ENCODE measurements around the gene SMIM22. TPM values are rescaled to one million over a fixed set of nuclear protein-coding genes. Genes with fewer than 3 reads are reported as not detected.

SMIM22 gene
- total and polyA plus RNA-seq, 2 donors (not counting 1 experiment from before 2014, with no cell fraction given) = not detected

- no peak for DNase-seq (ENCODE audit: low read depth in 2 of 2)
- no peaks in the 10 kb centered on the region for H3K9me3 ChIP-seq (ENCODE audit: control insufficient read depth, insufficient read depth, low read depth, low read length)
- no peaks in the 10 kb centered on the region for H3K27me3 ChIP-seq (ENCODE audit: control insufficient read depth, insufficient read depth, low read length)
- no peak overlapping the region for H2AFZ ChIP-seq (ENCODE audit: low read length)
- no peaks in the 10 kb centered on the region for H3K4me1 ChIP-seq (ENCODE audit: control insufficient read depth, extremely low read depth, insufficient read depth, low read length)
- H4K20me1 ChIP-seq (ENCODE audit: control insufficient read depth, extremely low read depth, insufficient read depth, low read length) = no peaks in the 10 kb centered on the region
- no peak overlapping the region for H3K4me2 ChIP-seq (ENCODE audit: extremely low read depth, insufficient read depth, low read length)
- peaks cover 30% of the 10 kb centered on the region for H3K36me3 ChIP-seq (ENCODE audit: control insufficient read depth, insufficient read depth, low read length)
- no peak overlapping the region for H3K4me3 ChIP-seq (replicated peaks in 1 of 4; ENCODE audit: control extremely low read depth in 1 of 4, insufficient read depth in 1 of 4, low read depth in 3 of 4, low read length in 4 of 4)
- TF ChIP-seq CTCF (conservative IDR thresholded peaks at IDR 0.05 in 1 of 2, IDR thresholded peaks at IDR 0.05 in 1 of 2; ENCODE audit: low read depth in 1 of 2, low read length in 2 of 2) (no peak), EZH2 (IDR thresholded peaks at IDR 0.05; ENCODE audit: low read length, missing control alignments) (no peak)
- no peak overlapping the region for H3K9ac ChIP-seq (ENCODE audit: insufficient read depth, low read length)
- H3K79me2 ChIP-seq (ENCODE audit: control insufficient read depth, insufficient read depth, low read length) = no peaks in the 10 kb centered on the region
- H3K27ac ChIP-seq (ENCODE audit: insufficient read depth, low read length) = no peak overlapping the region
Measured at GRCh38 chr16:4825196-4825595, 30.0 kb downstream of the SMIM22 start.

- Histone ChIP-seq H3K4me3 (replicated peaks in 1 of 4; ENCODE audit: control extremely low read depth in 1 of 4, insufficient read depth in 1 of 4, low read depth in 3 of 4, low read length in 4 of 4) (no peak overlapping the region), H3K27ac (ENCODE audit: insufficient read depth, low read length) (no peak overlapping the region), H3K9ac (ENCODE audit: insufficient read depth, low read length) (no peak overlapping the region), H2AFZ (ENCODE audit: low read length) (no peak overlapping the region), H3K9me3 (ENCODE audit: control insufficient read depth, insufficient read depth, low read depth, low read length) (no peaks in the 10 kb centered on the region), H3K79me2 (ENCODE audit: control insufficient read depth, insufficient read depth, low read length) (no peaks in the 10 kb centered on the region), H3K4me2 (ENCODE audit: extremely low read depth, insufficient read depth, low read length) (no peak overlapping the region), H3K4me1 (ENCODE audit: control insufficient read depth, extremely low read depth, insufficient read depth, low read length) (no peaks in the 10 kb centered on the region), H3K36me3 (ENCODE audit: control insufficient read depth, insufficient read depth, low read length) (peaks cover 24% of the 10 kb centered on the region), H4K20me1 (ENCODE audit: control insufficient read depth, extremely low read depth, insufficient read depth, low read length) (no peaks in the 10 kb centered on the region), H3K27me3 (ENCODE audit: control insufficient read depth, insufficient read depth, low read length) (no peaks in the 10 kb centered on the region)
- DNase-seq (ENCODE audit: low read depth in 2 of 2) = no peak
- TF ChIP-seq EZH2 (IDR thresholded peaks at IDR 0.05; ENCODE audit: low read length, missing control alignments) (no peak), CTCF (conservative IDR thresholded peaks at IDR 0.05 in 1 of 2, IDR thresholded peaks at IDR 0.05 in 1 of 2; ENCODE audit: low read depth in 1 of 2, low read length in 2 of 2) (no peak)
Measured at GRCh38 chr16:4826526-4826925, 31.4 kb downstream of the SMIM22 start.

- Histone ChIP-seq H3K9ac (ENCODE audit: insufficient read depth, low read length) (no peak overlapping the region), H3K9me3 (ENCODE audit: control insufficient read depth, insufficient read depth, low read depth, low read length) (no peaks in the 10 kb centered on the region), H3K27ac (ENCODE audit: insufficient read depth, low read length) (no peak overlapping the region), H3K4me3 (replicated peaks in 1 of 4; ENCODE audit: control extremely low read depth in 1 of 4, insufficient read depth in 1 of 4, low read depth in 3 of 4, low read length in 4 of 4) (no peak overlapping the region), H2AFZ (ENCODE audit: low read length) (no peak overlapping the region), H3K36me3 (ENCODE audit: control insufficient read depth, insufficient read depth, low read length) (peaks cover 23% of the 10 kb centered on the region), H4K20me1 (ENCODE audit: control insufficient read depth, extremely low read depth, insufficient read depth, low read length) (no peaks in the 10 kb centered on the region), H3K4me1 (ENCODE audit: control insufficient read depth, extremely low read depth, insufficient read depth, low read length) (no peaks in the 10 kb centered on the region), H3K79me2 (ENCODE audit: control insufficient read depth, insufficient read depth, low read length) (no peaks in the 10 kb centered on the region), H3K27me3 (ENCODE audit: control insufficient read depth, insufficient read depth, low read length) (no peaks in the 10 kb centered on the region), H3K4me2 (ENCODE audit: extremely low read depth, insufficient read depth, low read length) (no peak overlapping the region)
- no peak for TF ChIP-seq CTCF (conservative IDR thresholded peaks at IDR 0.05 in 1 of 2, IDR thresholded peaks at IDR 0.05 in 1 of 2; ENCODE audit: low read depth in 1 of 2, low read length in 2 of 2)
- TF ChIP-seq EZH2 (IDR thresholded peaks at IDR 0.05; ENCODE audit: low read length, missing control alignments) = no peak
- DNase-seq (ENCODE audit: low read depth in 2 of 2) = no peak
Measured at GRCh38 chr16:4826980-4827379, 31.8 kb downstream of the SMIM22 start.
